ENCODE data around the gene SRPX2. TPM values are rescaled to one million over a fixed set of nuclear protein-coding genes. Genes with fewer than 3 reads are reported as not detected.

SRPX2 gene
- total RNA-seq, 2 donors from 2014 or later: 4.4 to 5.8 TPM

GRCh38 chrX:100649550-100650356 is 5.8 kb downstream of the SRPX2 start:
- Histone ChIP-seq H3K27ac (peak overlapping the region; percentile 90), H3K4me1 (peaks cover 8% of the 10 kb centered on the region), H3K9me3 (no peaks in the 10 kb centered on the region), H3K27me3 (no peaks in the 10 kb centered on the region), H3K36me3 (no peaks in the 10 kb centered on the region), H3K9ac (ENCODE audit: low read depth in 2 of 2, low read length in 2 of 2) (peak overlapping the region in 1 of 2 donors; percentile 30), H3K4me3 (no peak overlapping the region)
- intact Hi-C loops (cut with DNase I): no loop called here
- TF ChIP-seq, protein P1, sequence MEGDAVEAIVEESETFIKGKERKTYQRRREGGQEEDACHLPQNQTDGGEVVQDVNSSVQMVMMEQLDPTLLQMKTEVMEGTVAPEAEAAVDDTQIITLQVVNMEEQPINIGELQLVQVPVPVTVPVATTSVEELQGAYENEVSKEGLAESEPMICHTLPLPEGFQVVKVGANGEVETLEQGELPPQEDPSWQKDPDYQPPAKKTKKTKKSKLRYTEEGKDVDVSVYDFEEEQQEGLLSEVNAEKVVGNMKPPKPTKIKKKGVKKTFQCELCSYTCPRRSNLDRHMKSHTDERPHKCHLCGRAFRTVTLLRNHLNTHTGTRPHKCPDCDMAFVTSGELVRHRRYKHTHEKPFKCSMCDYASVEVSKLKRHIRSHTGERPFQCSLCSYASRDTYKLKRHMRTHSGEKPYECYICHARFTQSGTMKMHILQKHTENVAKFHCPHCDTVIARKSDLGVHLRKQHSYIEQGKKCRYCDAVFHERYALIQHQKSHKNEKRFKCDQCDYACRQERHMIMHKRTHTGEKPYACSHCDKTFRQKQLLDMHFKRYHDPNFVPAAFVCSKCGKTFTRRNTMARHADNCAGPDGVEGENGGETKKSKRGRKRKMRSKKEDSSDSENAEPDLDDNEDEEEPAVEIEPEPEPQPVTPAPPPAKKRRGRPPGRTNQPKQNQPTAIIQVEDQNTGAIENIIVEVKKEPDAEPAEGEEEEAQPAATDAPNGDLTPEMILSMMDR (IDR thresholded peaks at IDR 0.05): no peak
- peak; percentile 78 for DNase-seq

GRCh38 chrX:100650841-100651240 is 6.8 kb downstream of the SRPX2 start:
- intact Hi-C loops (cut with DNase I): no loop called here
- Histone ChIP-seq H3K4me3 (no peak overlapping the region), H3K27ac (peak overlapping the region; percentile 90), H3K9me3 (no peaks in the 10 kb centered on the region), H3K27me3 (no peaks in the 10 kb centered on the region), H3K4me1 (peaks cover 8% of the 10 kb centered on the region), H3K36me3 (no peaks in the 10 kb centered on the region), H3K9ac (ENCODE audit: low read depth in 2 of 2, low read length in 2 of 2) (no peak overlapping the region)
- TF ChIP-seq, protein P1 (IDR thresholded peaks at IDR 0.05): no peak
- DNase-seq: no peak

DNA sequence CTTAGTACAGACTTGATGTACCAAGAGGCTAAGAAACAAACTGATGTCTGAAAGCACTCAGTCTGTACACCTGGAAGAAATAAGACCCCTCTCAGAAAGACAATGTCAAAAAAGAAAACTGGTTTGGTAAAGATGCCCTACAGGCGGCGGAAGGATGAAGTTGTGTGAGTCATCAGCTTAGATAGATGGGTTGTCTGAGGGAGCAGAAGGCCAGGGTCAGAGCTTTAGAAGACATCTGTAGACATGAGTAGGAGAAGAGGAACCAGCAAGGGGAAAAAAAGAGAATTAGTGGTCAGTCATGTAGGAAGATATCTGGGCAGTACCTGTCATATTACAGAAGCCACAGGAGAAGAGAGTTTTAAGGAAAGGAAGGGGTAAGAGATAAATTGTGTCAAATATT is 8.3 kb downstream of the SRPX2 start:
- Histone ChIP-seq H3K9ac (ENCODE audit: low read depth in 2 of 2, low read length in 2 of 2) (no peak overlapping the region), H3K4me1 (peaks cover 8% of the 10 kb centered on the region), H3K36me3 (no peaks in the 10 kb centered on the region), H3K4me3 (no peak overlapping the region), H3K27me3 (no peaks in the 10 kb centered on the region), H3K9me3 (no peaks in the 10 kb centered on the region), H3K27ac (no peak overlapping the region)
- TF ChIP-seq, protein P1 (IDR thresholded peaks at IDR 0.05): no peak
- no peak for DNase-seq
- intact Hi-C loops (cut with DNase I): no loop called here

DNA sequence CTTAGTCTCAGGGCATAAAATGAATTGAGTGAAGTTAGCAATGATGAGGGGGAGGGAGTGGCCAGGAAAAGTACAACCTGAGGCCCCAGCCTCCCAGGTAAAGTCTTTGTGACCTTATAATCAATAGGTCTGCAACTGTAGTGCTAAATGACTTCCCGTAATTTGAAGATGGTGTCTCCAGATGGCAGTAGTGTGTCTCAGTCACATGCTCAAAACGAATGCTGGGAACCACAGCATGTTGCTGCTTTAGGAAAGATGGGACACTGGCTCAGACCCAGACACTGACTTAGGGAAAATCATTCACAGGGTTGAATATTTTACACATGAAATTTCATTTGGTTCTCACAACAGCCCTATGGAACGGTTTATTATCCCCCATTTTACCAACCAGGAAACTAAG is 10.3 kb downstream of the SRPX2 start:
- TF ChIP-seq, protein P1 (IDR thresholded peaks at IDR 0.05): no peak
- no peak overlapping the region for H3K4me3 ChIP-seq
- H3K27me3 ChIP-seq: no peaks in the 10 kb centered on the region
- intact Hi-C loops (cut with DNase I): no loop called here
- peak; percentile 50 for DNase-seq
- no peaks in the 10 kb centered on the region for H3K9me3 ChIP-seq
- H3K4me1 ChIP-seq: peaks cover 12% of the 10 kb centered on the region
- no peaks in the 10 kb centered on the region for H3K36me3 ChIP-seq
- no peak overlapping the region for H3K27ac ChIP-seq
- H3K9ac ChIP-seq (ENCODE audit: low read depth in 2 of 2, low read length in 2 of 2): no peak overlapping the region

GRCh38 chrX:100658941-100659381 is 15.0 kb downstream of the SRPX2 start:
- no peaks in the 10 kb centered on the region for H3K27me3 ChIP-seq
- H3K9me3 ChIP-seq: no peaks in the 10 kb centered on the region
- DNase-seq: peak; percentile 50
- peaks cover 14% of the 10 kb centered on the region for H3K4me1 ChIP-seq
- no peaks in the 10 kb centered on the region for H3K36me3 ChIP-seq
- peak overlapping the region in 1 of 2 donors; percentile 55 for H3K9ac ChIP-seq (ENCODE audit: low read depth in 2 of 2, low read length in 2 of 2)
- TF ChIP-seq, protein P1 (IDR thresholded peaks at IDR 0.05): no peak
- H3K27ac ChIP-seq: peak overlapping the region; percentile 77
- H3K4me3 ChIP-seq: no peak overlapping the region
- intact Hi-C loops (cut with DNase I): no loop called here

Measured in colonic mucosa (tissue), 4 donors.